Endothelial cell of umbilical vein (primary cell): ENCODE data around the gene ST6GALNAC4. TPM values are rescaled to one million over a fixed set of nuclear protein-coding genes. Genes with fewer than 3 reads are reported as not detected.
"Not testable (repeated sequence)": the region's sequence is repeated elsewhere in the genome, so short reads cannot be mapped to it uniquely, and the experiment has no call there.

Experiments
- BruUV-seq: library from RNA; stranded (reverse); fragments of 400-500 nt; replicated peaks from 2 replicates; lab custom pipeline; 2021; lab: Mats Ljungman, UMichigan
- CTCF ChIA-PET: fragments of 300-600, 350-600 bp; sonication (Branson Sonifier 250); formaldehyde crosslinking; loops from one replicate; lab custom pipeline; 2021; ENCODE audit warnings: antibody characterized with exemption, inconsistent platforms; lab: Charles Lee
- POLR2A ChIA-PET: fragments of 300-600, 350-600 bp; sonication (Branson Sonifier 250); formaldehyde crosslinking; loops from one replicate; lab custom pipeline; 2021; ENCODE audit warnings: antibody characterized with exemption, inconsistent platforms; lab: Charles Lee
- DNase-seq: peaks from one replicate; pipeline ENCODE4 v3.0.0-alpha.2; 2011; ENCODE audit warnings: low read depth, low spot score
- FAIRE-seq: peaks from 2 replicates; lab custom pipeline; 2011; peaks lifted over from hg19 to GRCh38; lab: Jason Lieb, UNC
- H2AFZ ChIP-seq: 2 replicates; pipeline ENCODE4 v1.6.0; 2012; ENCODE audit warnings: low read depth, low read length, control low read depth, inconsistent platforms
- H3K27ac ChIP-seq: 2 replicates; pipeline ENCODE4 v1.5.1; 2011; ENCODE audit warnings: low read depth, mild to moderate bottlenecking, control low read depth, low read length, moderate library complexity; ENCODE audit not compliant: insufficient read depth
- H3K27me3 ChIP-seq, 2 experiments: 2 replicates each; pipeline versions ENCODE4 v1.6.0 to v1.6.1; 2011; ENCODE audit warnings: low read length in 2 of 2, mixed read lengths in 1 of 2; ENCODE audit not compliant: control insufficient read depth in 2 of 2, insufficient read depth in 2 of 2
- H3K36me3 ChIP-seq, 2 experiments: 2 replicates in 1 of 2; 3 replicates in 1 of 2; pipeline ENCODE4 v1.5.1; 2011; ENCODE audit warnings: low read length in 2 of 2, mild to moderate bottlenecking in 1 of 2, moderate library complexity in 1 of 2; ENCODE audit not compliant: control insufficient read depth in 2 of 2, insufficient read depth in 2 of 2; ENCODE audit errors: extremely low read depth in 1 of 2
- H3K4me1 ChIP-seq: 3 replicates; pipeline ENCODE4 v1.5.1; 2011; ENCODE audit warnings: mild to moderate bottlenecking, low read length; ENCODE audit not compliant: control insufficient read depth, insufficient read depth; ENCODE audit errors: extremely low read depth
- H3K4me2 ChIP-seq: 2 replicates; pipeline ENCODE4 v1.6.1; 2011; ENCODE audit warnings: low read length, control low read depth, mixed read lengths; ENCODE audit not compliant: insufficient read depth
- H3K4me3 ChIP-seq, 3 experiments: fragments of 200-600 bp in 1 of 3; sonication (generic), shearing (Covaris generic) in 1 of 3; replicated peaks in 1 of 3; 2 replicates each; pipeline ENCODE4 v1.5.1; 2011 to 2016; ENCODE audit warnings: control low read depth in 3 of 3, low read length in 3 of 3, mild to moderate bottlenecking in 2 of 3, inconsistent platforms in 1 of 3, low read depth in 1 of 3, moderate library complexity in 1 of 3; ENCODE audit not compliant: insufficient read depth in 1 of 3
- H3K79me2 ChIP-seq: 2 replicates; pipeline ENCODE4 v1.6.0; 2012; ENCODE audit warnings: low read length, inconsistent platforms; ENCODE audit not compliant: control insufficient read depth, insufficient read depth
- H3K9ac ChIP-seq: replicated peaks from 2 replicates; pipeline ENCODE3; 2011; ENCODE audit warnings: low read length, control low read depth; ENCODE audit not compliant: insufficient read depth; ENCODE audit errors: extremely low read depth
- H3K9me1 ChIP-seq: replicated peaks from 3 replicates; pipeline ENCODE4 v1.6.0; 2011; ENCODE audit warnings: mild to moderate bottlenecking, low read length; ENCODE audit not compliant: control insufficient read depth, insufficient read depth; ENCODE audit errors: extremely low read depth
- H3K9me3 ChIP-seq: replicated peaks from 2 replicates; pipeline ENCODE4 v1.5.1; 2012; ENCODE audit warnings: low read length, inconsistent platforms; ENCODE audit not compliant: control insufficient read depth, insufficient read depth
- H4K20me1 ChIP-seq: replicated peaks from 2 replicates; pipeline ENCODE3; 2011; ENCODE audit warnings: mild to moderate bottlenecking, low read length; ENCODE audit not compliant: control insufficient read depth, insufficient read depth; ENCODE audit errors: extremely low read depth
- EZH2 ChIP-seq: IDR thresholded peaks from 2 replicates; pipeline ENCODE4 v1.6.1; 2012; ENCODE audit warnings: borderline replicate concordance, low read depth, mild to moderate bottlenecking, moderate library complexity, low read length, inconsistent platforms; ENCODE audit not compliant: severe bottlenecking
- FOS ChIP-seq: IDR thresholded peaks from 2 replicates; pipeline ENCODE4 v1.6.1; 2011; ENCODE audit warnings: mild to moderate bottlenecking, low read length, moderate library complexity, borderline replicate concordance; ENCODE audit not compliant: insufficient read depth
- GATA2 ChIP-seq: IDR thresholded peaks from 2 replicates; pipeline ENCODE4 v1.7.0; 2011; ENCODE audit warnings: low read depth, mild to moderate bottlenecking, moderate library complexity, mixed read lengths, low read length; ENCODE audit not compliant: insufficient read length, insufficient read depth
- JUN ChIP-seq: IDR thresholded peaks from 2 replicates; pipeline ENCODE4 v1.6.1; 2011; ENCODE audit warnings: borderline replicate concordance, low read depth; ENCODE audit not compliant: insufficient read length, insufficient read depth
- MYC ChIP-seq: IDR thresholded peaks from one replicate; pipeline ENCODE4 v1.6.1; 2011; ENCODE audit warnings: mild to moderate bottlenecking, low read depth, low read length
- POLR2A ChIP-seq: IDR thresholded peaks from 2 replicates; pipeline ENCODE4 v1.6.1; 2012; ENCODE audit warnings: low read depth, mild to moderate bottlenecking, control low read depth, low read length
- POLR2AphosphoS5 ChIP-seq: IDR thresholded peaks from 2 replicates; pipeline ENCODE4 v1.6.1; 2012; ENCODE audit warnings: low read depth, mild to moderate bottlenecking, control low read depth, low read length, moderate library complexity; ENCODE audit not compliant: insufficient read depth
- dilution Hi-C: fragments of 300-500 bp; cut with MboI; formaldehyde crosslinking; loops from one replicate; pipeline ENCODE4 v1.15.0; 2019; ENCODE audit warnings: low sequenced_read_pairs; ENCODE audit not compliant: extremely low pct_ligation_motif_present
- intact Hi-C: fragments of 100-400 bp; cut with micrococcal nuclease; formaldehyde crosslinking; loops from one replicate; pipeline ENCODE4 v1.10.0; 2022
- polyA plus RNA-seq, 4 experiments: library from polyadenylated mRNA; depleted of rRNA in 3 of 4; stranded (reverse) in 3 of 4; unstranded in 1 of 4; fragments of >200 nt; gene quantifications; 2 replicates each; pipeline versions ENCODE4 v1.2.1 to v1.2.3, GENCODE V29; 2011 to 2012; ENCODE audit warnings: missing spikeins in 1 of 4
- total RNA-seq: library from RNA; stranded (reverse); gene quantifications from 2 replicates; pipeline ENCODE4 v1.2.3, GENCODE V29; 2021
- TF ChIP-seq, protein P1 (sequence below), 2 donors: IDR thresholded peaks; 1 replicate in 1 of 2; 2 replicates in 1 of 2; pipeline ENCODE4 v1.5.1; 2011; ENCODE audit warnings: low read length in 2 of 2, mild to moderate bottlenecking in 2 of 2, moderate library complexity in 2 of 2, control low read depth in 1 of 2, inconsistent platforms in 1 of 2, low read depth in 1 of 2; ENCODE audit not compliant: insufficient read depth in 1 of 2; ENCODE audit errors: extremely low read depth in 1 of 2
- TF ChIP-seq, protein P2 (sequence below): IDR thresholded peaks from 2 replicates; pipeline ENCODE4 v1.6.1; 2011; ENCODE audit not compliant: insufficient read depth, insufficient read length

ST6GALNAC4 gene
- total and polyA plus RNA-seq, 2 donors (not counting 3 experiments of a cell fraction or from before 2014, with no cell fraction given): 45.9 to 85.3 TPM

DNA sequence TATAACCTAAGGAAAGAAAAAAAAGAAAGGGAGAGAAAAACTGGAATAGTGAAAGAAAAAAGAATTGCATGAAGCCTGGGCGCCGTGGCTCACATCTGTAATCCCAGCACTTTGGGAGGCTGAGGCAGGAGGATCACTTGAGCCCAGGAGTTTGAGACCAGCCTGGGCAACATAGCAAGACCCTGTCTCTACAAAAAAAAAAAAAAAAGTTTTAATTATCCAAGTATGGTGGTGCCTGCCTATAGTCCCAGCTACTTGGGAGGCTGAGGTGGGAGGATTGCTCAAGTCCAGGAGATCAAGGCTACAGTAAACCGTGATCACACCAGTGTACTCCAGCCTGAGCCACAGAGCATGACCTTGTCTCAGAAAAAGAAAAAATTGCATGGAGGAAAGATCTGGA is 35.1 kb downstream of the ST6GALNAC4 start:
- H2AFZ ChIP-seq, POLR2A ChIA-PET, BruUV-seq, H3K4me3 ChIP-seq, H3K9me3 ChIP-seq, H4K20me1 ChIP-seq, H3K9ac ChIP-seq, H3K79me2 ChIP-seq, H3K27ac ChIP-seq, FAIRE-seq, dilution Hi-C loops, H3K36me3 ChIP-seq, H3K4me2 ChIP-seq, H3K9me1 ChIP-seq, H3K27me3 ChIP-seq, DNase-seq: not testable (repeated sequence)
- CTCF ChIA-PET: interaction anchor here (1.8 to 2.3 kb wide), 4 partner anchors 8 to 147 kb away, joined by 6 to 17 read pairs (median 9); partner anchors contain the start of gene TOR2A
- H3K4me1 ChIP-seq: peaks cover 15% of the 10 kb centered on the region
- intact Hi-C loops: loop anchor here (1.0 to 2.0 kb wide), 2 partner anchors 18 to 37 kb away; partner anchors contain the start of gene ST6GALNAC6

DNA sequence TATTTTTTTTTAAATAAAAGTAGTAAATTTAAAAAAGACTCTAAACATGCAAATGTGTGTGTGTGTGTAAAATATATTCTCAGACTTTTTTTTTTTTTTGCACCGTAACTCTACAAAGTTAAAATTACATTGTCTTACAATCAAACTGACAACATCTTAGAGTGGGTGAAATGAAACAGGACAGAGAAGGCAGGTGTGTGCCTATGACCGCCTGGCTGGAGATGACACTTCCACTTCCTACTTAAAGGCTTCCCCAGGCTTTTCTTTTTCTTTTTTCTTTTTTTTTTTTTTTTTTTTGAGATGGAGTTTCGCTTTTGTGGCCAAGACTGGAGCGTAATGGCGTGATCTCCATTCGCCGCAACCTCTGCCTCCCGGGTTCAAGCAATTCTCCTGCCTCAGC is 36.7 kb downstream of the ST6GALNAC4 start:
- Histone ChIP-seq H3K9me1 (no peaks in the 10 kb centered on the region), H3K9ac (no peak overlapping the region), H3K79me2 (peaks cover 17% of the 10 kb centered on the region), H3K4me3 (no peak overlapping the region), H3K36me3 (no peaks in the 10 kb centered on the region), H3K27me3 (no peaks in the 10 kb centered on the region), H3K4me2 (no peak overlapping the region), H4K20me1 (no peaks in the 10 kb centered on the region), H2AFZ (no peak overlapping the region), H3K9me3 (no peaks in the 10 kb centered on the region), H3K4me1 (peaks cover 22% of the 10 kb centered on the region), H3K27ac (no peak overlapping the region)
- FAIRE-seq (no peak), DNase-seq (no peak)
- intact Hi-C loops: no loop called here
- ChIA-PET POLR2A (no interaction called here), CTCF (no interaction called here)
- TF ChIP-seq FOS (no peak), JUN (no peak), GATA2 (no peak), POLR2AphosphoS5 (no peak), EZH2 (no peak), POLR2A (no peak), MYC (no peak)
- TF ChIP-seq, protein P1, sequence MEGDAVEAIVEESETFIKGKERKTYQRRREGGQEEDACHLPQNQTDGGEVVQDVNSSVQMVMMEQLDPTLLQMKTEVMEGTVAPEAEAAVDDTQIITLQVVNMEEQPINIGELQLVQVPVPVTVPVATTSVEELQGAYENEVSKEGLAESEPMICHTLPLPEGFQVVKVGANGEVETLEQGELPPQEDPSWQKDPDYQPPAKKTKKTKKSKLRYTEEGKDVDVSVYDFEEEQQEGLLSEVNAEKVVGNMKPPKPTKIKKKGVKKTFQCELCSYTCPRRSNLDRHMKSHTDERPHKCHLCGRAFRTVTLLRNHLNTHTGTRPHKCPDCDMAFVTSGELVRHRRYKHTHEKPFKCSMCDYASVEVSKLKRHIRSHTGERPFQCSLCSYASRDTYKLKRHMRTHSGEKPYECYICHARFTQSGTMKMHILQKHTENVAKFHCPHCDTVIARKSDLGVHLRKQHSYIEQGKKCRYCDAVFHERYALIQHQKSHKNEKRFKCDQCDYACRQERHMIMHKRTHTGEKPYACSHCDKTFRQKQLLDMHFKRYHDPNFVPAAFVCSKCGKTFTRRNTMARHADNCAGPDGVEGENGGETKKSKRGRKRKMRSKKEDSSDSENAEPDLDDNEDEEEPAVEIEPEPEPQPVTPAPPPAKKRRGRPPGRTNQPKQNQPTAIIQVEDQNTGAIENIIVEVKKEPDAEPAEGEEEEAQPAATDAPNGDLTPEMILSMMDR (IDR thresholded peaks at IDR 0.05; ENCODE audit: extremely low read depth in 1 of 2, insufficient read depth in 1 of 2, low read depth in 1 of 2, low read length in 2 of 2): no peak
- TF ChIP-seq, protein P2, sequence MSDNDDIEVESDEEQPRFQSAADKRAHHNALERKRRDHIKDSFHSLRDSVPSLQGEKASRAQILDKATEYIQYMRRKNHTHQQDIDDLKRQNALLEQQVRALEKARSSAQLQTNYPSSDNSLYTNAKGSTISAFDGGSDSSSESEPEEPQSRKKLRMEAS: no peak
- dilution Hi-C loops: no loop called here
- no TSS peak for BruUV-seq
